ENCODE measurements around the gene COL15A1.

Gene COL15A1

DNA sequence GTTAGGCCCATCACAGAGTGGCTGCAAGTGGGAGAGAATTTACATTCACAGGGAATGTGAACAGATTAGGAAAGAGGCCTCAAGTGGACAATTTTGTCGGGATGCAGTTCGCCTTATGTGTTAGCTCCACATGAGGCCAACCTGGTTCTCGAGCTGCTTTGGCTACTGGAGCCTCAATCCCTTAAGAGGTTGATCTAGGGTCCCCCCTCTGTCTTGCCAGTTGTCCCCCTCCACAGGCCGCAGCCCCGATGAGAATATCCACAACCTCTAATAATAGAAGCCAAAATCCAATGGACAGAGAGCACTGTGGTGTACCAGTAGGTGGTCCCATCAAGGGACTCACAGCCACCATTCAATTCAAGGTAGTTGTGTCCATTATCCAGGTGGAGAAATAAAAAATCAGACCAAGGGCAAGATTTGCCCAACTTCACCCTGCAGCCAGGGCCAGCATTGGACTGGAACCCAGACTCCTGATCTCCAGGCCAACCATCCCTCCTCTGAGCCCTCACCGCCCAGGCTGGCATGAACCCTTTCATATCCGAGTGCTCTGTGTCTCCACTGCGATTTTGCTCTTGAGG, 1.7 kb upstream of the COL15A1 start:
- H3K9me3 ChIP-seq (ENCODE audit: control insufficient read depth in 5 of 5, low read length in 5 of 5) = no peaks in the 10 kb centered on the region
- H3K4me1 ChIP-seq (ENCODE audit: control insufficient read depth in 5 of 5, insufficient read depth in 5 of 5, low read length in 5 of 5) = peaks cover 8 to 89% (median 50%) of the 10 kb centered on the region in 5 donors
- H3K36me3 ChIP-seq (ENCODE audit: control insufficient read depth in 5 of 5, insufficient read depth in 5 of 5, low read length in 5 of 5) = peaks cover 0 to 5% (median 0%) of the 10 kb centered on the region in 5 donors
- peak overlapping the region in 3 of 5 donors; percentile 22 to 95 (median 92) for H3K4me3 ChIP-seq (ENCODE audit: low read depth in 1 of 5, low read length in 5 of 5)
- H3K9ac ChIP-seq (ENCODE audit: low read length in 5 of 5) = peak overlapping the region in 1 of 5 donors; percentile 9
- H3K27ac ChIP-seq (ENCODE audit: low read depth, low read length) = peak overlapping the region; percentile 85
- peaks cover 0 to 5% (median 0%) of the 10 kb centered on the region in 5 donors for H3K27me3 ChIP-seq (ENCODE audit: control insufficient read depth in 5 of 5, insufficient read depth in 4 of 5, low read length in 5 of 5)

DNA sequence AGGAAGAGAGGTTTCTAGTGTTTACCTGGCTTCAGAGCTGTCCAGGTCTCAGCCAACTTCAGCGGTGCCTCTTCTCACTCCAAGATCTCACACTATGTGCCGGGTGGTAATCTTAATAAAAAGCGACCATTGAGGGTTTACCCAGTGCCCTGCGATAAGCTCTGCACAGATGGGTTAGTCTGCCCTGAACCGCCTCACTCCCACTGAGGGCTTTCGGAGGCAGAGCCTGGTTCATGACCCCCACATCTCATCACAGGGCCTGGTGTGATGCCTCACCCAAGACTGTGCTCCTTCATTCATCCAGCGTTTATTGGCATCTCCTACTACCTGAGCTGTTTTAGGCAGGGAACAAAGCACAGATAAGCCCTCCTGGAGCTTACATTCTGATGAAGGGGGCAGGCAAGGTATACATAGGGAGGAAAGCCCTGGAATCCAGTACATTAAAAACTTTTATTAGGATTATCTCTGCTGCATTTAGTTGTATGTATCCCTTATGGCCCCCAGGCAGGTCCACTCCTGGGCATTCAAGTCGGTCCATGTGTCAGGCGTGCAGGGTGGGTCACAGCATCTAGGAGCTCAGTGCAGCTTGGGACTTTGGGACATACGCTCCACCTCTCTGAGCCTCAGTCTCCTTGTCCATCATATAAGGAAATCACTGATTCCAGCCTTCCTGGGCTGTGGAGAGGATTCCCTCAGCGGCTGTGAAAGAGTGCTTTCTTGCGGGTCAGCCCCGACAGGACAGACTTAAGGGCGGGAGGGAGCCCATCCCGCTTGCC, 613 bp upstream of the COL15A1 start:
- Histone ChIP-seq H3K27ac (ENCODE audit: low read depth, low read length) (peak overlapping the region; percentile 85), H3K27me3 (ENCODE audit: control insufficient read depth in 5 of 5, insufficient read depth in 4 of 5, low read length in 5 of 5) (peaks cover 0 to 5% (median 0%) of the 10 kb centered on the region in 5 donors), H3K4me1 (ENCODE audit: control insufficient read depth in 5 of 5, insufficient read depth in 5 of 5, low read length in 5 of 5) (peaks cover 8 to 95% (median 61%) of the 10 kb centered on the region in 5 donors), H3K36me3 (ENCODE audit: control insufficient read depth in 5 of 5, insufficient read depth in 5 of 5, low read length in 5 of 5) (peaks cover 0 to 5% (median 0%) of the 10 kb centered on the region in 5 donors), H3K9me3 (ENCODE audit: control insufficient read depth in 5 of 5, low read length in 5 of 5) (no peaks in the 10 kb centered on the region), H3K9ac (ENCODE audit: low read length in 5 of 5) (peak overlapping the region; percentile 16 to 80 (median 60)), H3K4me3 (ENCODE audit: low read depth in 1 of 5, low read length in 5 of 5) (peak overlapping the region; percentile 77 to 95 (median 92))

DNA sequence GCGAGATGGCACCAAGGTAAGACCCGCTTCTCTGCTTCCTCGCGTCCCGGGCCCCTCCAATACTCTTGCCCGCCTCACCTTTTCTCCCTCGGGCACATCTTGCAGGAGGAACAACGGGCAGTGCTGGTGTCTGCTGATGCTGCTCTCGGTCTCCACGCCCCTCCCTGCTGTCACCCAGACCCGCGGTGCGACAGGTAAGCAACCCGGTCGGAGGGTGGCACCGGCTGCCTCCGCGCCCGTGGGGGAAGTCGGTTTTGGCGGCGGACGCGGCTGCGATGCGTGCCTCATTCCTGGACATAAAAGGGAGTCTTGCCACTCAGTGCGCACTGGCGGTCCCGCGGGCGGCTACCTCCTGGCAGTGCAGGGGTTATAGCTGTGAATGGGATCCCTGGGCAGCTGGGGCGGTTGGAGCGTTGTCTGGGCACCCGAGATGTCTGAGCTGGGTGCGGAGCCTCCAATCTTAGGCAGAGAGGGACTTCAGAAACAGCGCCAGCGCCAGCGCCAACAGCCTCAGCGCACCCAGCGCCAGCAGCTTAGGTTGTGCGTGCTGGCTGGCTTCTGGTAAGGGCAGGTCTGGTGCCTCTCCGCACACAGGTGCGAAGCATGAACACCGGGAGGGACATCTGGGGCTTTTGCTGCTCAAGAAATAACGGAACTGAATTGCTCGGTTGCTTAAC, 488 bp downstream of the COL15A1 start:
- H3K27ac ChIP-seq (ENCODE audit: low read depth, low read length) = peak overlapping the region; percentile 85
- H3K36me3 ChIP-seq (ENCODE audit: control insufficient read depth in 5 of 5, insufficient read depth in 5 of 5, low read length in 5 of 5) = peaks cover 0 to 5% (median 0%) of the 10 kb centered on the region in 5 donors
- peaks cover 8 to 88% (median 68%) of the 10 kb centered on the region in 5 donors for H3K4me1 ChIP-seq (ENCODE audit: control insufficient read depth in 5 of 5, insufficient read depth in 5 of 5, low read length in 5 of 5)
- H3K4me3 ChIP-seq (ENCODE audit: low read depth in 1 of 5, low read length in 5 of 5) = peak overlapping the region; percentile 73 to 95 (median 92)
- peaks cover 0 to 5% (median 0%) of the 10 kb centered on the region in 5 donors for H3K27me3 ChIP-seq (ENCODE audit: control insufficient read depth in 5 of 5, insufficient read depth in 4 of 5, low read length in 5 of 5)
- H3K9me3 ChIP-seq (ENCODE audit: control insufficient read depth in 5 of 5, low read length in 5 of 5) = no peaks in the 10 kb centered on the region
- H3K9ac ChIP-seq (ENCODE audit: low read length in 5 of 5) = peak overlapping the region; percentile 12 to 88 (median 60)

DNA sequence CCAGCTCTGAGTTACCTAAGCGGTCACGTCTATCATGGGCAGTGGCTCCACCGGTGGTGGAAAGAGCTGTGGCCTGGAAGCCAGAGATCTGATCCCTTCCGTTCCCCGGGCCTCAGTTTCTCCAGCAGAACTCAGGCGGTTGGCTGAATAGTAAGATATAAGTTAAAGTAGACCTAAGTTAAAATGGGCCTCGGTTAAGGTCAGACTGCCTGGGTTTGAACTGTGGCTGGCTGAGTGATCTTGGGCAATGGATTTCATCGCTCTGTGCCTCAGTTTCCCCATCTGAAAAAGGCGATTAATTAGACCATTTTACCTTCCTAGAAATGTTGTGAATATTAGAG, 997 bp downstream of the COL15A1 start:
- peak overlapping the region; percentile 73 to 95 (median 92) for H3K4me3 ChIP-seq (ENCODE audit: low read depth in 1 of 5, low read length in 5 of 5)
- peak overlapping the region; percentile 12 to 88 (median 60) for H3K9ac ChIP-seq (ENCODE audit: low read length in 5 of 5)
- peak overlapping the region; percentile 85 for H3K27ac ChIP-seq (ENCODE audit: low read depth, low read length)
- peaks cover 8 to 87% (median 63%) of the 10 kb centered on the region in 5 donors for H3K4me1 ChIP-seq (ENCODE audit: control insufficient read depth in 5 of 5, insufficient read depth in 5 of 5, low read length in 5 of 5)
- H3K27me3 ChIP-seq (ENCODE audit: control insufficient read depth in 5 of 5, insufficient read depth in 4 of 5, low read length in 5 of 5) = peaks cover 0 to 5% (median 0%) of the 10 kb centered on the region in 5 donors
- H3K36me3 ChIP-seq (ENCODE audit: control insufficient read depth in 5 of 5, insufficient read depth in 5 of 5, low read length in 5 of 5) = peaks cover 0 to 5% (median 0%) of the 10 kb centered on the region in 5 donors
- no peaks in the 10 kb centered on the region for H3K9me3 ChIP-seq (ENCODE audit: control insufficient read depth in 5 of 5, low read length in 5 of 5)

DNA sequence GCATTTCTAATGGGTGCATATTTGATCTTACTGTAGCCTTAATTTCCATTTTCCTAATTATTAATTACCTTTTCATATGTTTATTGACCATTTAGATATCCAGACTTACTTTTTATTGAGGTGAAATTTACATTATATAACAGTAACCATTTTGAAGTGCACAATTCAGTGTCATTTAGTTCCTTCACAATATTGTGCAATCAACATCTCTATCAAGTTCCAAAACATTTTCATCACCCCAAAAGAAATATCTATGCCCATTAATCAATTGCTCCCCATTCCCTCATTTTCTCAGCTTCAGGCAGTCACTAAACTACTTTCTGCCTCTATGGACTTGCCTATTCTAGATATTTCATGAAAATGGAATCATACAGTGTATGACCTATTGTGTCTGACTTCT, 5.9 kb downstream of the COL15A1 start:
- H3K9ac ChIP-seq (ENCODE audit: low read length in 5 of 5) = no peak overlapping the region
- peaks cover 0 to 3% (median 0%) of the 10 kb centered on the region in 5 donors for H3K27me3 ChIP-seq (ENCODE audit: control insufficient read depth in 5 of 5, insufficient read depth in 4 of 5, low read length in 5 of 5)
- H3K27ac ChIP-seq (ENCODE audit: low read depth, low read length) = peak overlapping the region; percentile 15
- H3K4me1 ChIP-seq (ENCODE audit: control insufficient read depth in 5 of 5, insufficient read depth in 5 of 5, low read length in 5 of 5) = peaks cover 3 to 67% (median 37%) of the 10 kb centered on the region in 5 donors
- H3K4me3 ChIP-seq (ENCODE audit: low read depth in 1 of 5, low read length in 5 of 5) = no peak overlapping the region
- H3K9me3 ChIP-seq (ENCODE audit: control insufficient read depth in 5 of 5, low read length in 5 of 5) = no peaks in the 10 kb centered on the region
- H3K36me3 ChIP-seq (ENCODE audit: control insufficient read depth in 5 of 5, insufficient read depth in 5 of 5, low read length in 5 of 5) = peaks cover 0 to 6% (median under 1%) of the 10 kb centered on the region in 5 donors

DNA sequence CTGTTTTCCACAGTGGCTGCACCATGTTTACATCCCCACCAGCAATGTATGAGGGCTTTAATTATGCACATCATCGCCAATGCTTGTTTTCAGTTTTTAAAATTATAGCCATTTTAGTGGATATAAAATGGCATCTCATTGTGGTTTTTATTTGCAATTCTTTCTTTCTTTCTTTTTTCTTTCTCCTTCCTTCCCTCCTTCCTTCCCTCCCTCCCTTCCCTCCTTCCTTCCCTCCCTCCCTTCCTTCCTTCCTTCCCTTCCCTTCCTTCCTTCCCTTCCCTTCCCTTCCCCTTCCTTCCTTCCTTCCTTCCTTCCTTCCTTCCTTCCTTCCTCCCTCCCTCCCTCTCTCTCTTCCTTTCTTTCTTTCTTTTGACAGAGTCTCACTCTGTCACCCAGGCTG, 6.6 kb downstream of the COL15A1 start:
- H3K27me3 ChIP-seq (ENCODE audit: control insufficient read depth in 5 of 5, insufficient read depth in 4 of 5, low read length in 5 of 5) = no peaks in the 10 kb centered on the region
- H3K9ac ChIP-seq (ENCODE audit: low read length in 5 of 5) = no peak overlapping the region
- H3K9me3 ChIP-seq (ENCODE audit: control insufficient read depth in 5 of 5, low read length in 5 of 5) = no peaks in the 10 kb centered on the region
- peak overlapping the region; percentile 7 for H3K27ac ChIP-seq (ENCODE audit: low read depth, low read length)
- no peak overlapping the region for H3K4me3 ChIP-seq (ENCODE audit: low read depth in 1 of 5, low read length in 5 of 5)
- H3K36me3 ChIP-seq (ENCODE audit: control insufficient read depth in 5 of 5, insufficient read depth in 5 of 5, low read length in 5 of 5) = peaks cover 0 to 12% (median 4%) of the 10 kb centered on the region in 5 donors
- H3K4me1 ChIP-seq (ENCODE audit: control insufficient read depth in 5 of 5, insufficient read depth in 5 of 5, low read length in 5 of 5) = peaks cover 3 to 61% (median 32%) of the 10 kb centered on the region in 5 donors

DNA sequence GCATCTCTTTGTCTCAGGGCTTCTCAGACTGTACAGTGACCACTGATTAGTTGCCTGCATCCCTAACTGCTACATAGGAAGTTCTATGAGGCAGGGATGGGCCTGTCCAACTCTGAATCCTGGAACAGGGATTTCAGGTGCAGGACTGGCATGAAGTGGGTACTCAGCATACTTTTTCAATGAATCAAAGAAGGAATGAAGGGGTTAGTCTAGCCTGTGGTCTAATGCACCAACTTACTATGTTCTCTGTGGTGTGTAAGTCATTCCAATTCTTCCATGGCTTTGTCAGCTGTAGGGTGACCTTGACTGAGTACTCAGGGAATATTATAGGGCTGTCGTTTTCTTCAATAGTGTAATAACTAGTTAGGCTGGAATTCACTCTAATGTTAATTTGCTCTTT, 8.3 kb downstream of the COL15A1 start:
- peaks cover 0 to 6% (median 3%) of the 10 kb centered on the region in 5 donors for H3K9me3 ChIP-seq (ENCODE audit: control insufficient read depth in 5 of 5, low read length in 5 of 5)
- peaks cover 0 to 44% (median 19%) of the 10 kb centered on the region in 5 donors for H3K4me1 ChIP-seq (ENCODE audit: control insufficient read depth in 5 of 5, insufficient read depth in 5 of 5, low read length in 5 of 5)
- no peak overlapping the region for H3K9ac ChIP-seq (ENCODE audit: low read length in 5 of 5)
- no peaks in the 10 kb centered on the region for H3K27me3 ChIP-seq (ENCODE audit: control insufficient read depth in 5 of 5, insufficient read depth in 4 of 5, low read length in 5 of 5)
- no peak overlapping the region for H3K4me3 ChIP-seq (ENCODE audit: low read depth in 1 of 5, low read length in 5 of 5)
- H3K36me3 ChIP-seq (ENCODE audit: control insufficient read depth in 5 of 5, insufficient read depth in 5 of 5, low read length in 5 of 5) = peaks cover 0 to 15% (median 9%) of the 10 kb centered on the region in 5 donors
- no peak overlapping the region for H3K27ac ChIP-seq (ENCODE audit: low read depth, low read length)

DNA sequence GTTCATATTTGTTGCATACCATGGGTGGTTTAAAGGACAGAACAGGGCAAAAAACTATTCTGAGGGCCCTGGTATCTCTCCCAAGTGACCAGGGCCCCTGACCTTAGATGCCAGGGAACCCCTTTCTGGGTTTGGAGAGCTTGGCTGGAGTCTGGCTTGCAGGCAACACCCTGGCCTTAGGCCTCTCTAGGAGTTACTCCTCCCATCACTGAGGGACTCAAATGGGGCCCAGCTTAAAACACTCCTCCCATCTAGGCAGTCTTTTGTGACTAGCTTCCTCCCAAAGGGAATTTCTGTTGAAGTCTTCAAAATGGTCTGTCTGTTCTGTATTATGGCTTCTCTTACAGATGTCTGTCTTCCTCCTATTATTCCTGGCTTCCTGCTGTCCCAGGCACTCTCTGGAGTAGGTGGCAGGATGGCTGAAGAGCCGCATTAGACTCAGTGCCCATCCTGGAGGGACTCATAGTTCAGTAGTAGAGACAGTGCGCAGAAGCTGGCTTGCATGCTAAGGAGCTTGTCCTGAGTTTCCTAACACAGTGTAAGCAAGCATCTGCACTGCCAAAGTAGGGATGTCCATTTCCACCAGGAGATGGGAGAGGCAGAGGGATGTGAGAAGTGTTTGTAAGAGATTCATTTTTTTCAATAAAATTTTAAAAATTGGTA, 10.0 kb downstream of the COL15A1 start:
- Histone ChIP-seq H3K36me3 (ENCODE audit: control insufficient read depth in 5 of 5, insufficient read depth in 5 of 5, low read length in 5 of 5) (peaks cover 0 to 15% (median 10%) of the 10 kb centered on the region in 5 donors), H3K4me1 (ENCODE audit: control insufficient read depth in 5 of 5, insufficient read depth in 5 of 5, low read length in 5 of 5) (peaks cover 2 to 42% (median 19%) of the 10 kb centered on the region in 5 donors), H3K9me3 (ENCODE audit: control insufficient read depth in 5 of 5, low read length in 5 of 5) (peaks cover 0 to 11% (median 7%) of the 10 kb centered on the region in 5 donors), H3K27me3 (ENCODE audit: control insufficient read depth in 5 of 5, insufficient read depth in 4 of 5, low read length in 5 of 5) (no peaks in the 10 kb centered on the region), H3K27ac (ENCODE audit: low read depth, low read length) (no peak overlapping the region), H3K9ac (ENCODE audit: low read length in 5 of 5) (no peak overlapping the region), H3K4me3 (ENCODE audit: low read depth in 1 of 5, low read length in 5 of 5) (no peak overlapping the region)

DNA sequence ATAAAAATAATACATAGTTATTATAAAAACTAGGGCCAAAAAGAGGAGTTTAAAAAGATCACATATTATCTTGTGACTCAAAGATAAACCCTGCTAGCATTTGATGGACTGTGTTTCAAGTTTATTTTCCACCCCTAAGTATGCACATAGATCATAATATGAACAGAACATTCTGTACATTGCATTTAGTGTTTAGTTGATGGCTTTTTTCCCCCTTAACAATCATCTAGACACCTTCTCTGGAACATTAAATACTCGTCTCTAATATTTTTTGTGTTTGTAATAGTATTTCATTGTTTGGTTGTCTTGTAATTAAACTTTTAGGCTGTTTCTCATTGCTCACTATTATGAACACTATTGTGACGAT, 10.5 kb downstream of the COL15A1 start:
- H3K27ac ChIP-seq (ENCODE audit: low read depth, low read length) = no peak overlapping the region

More for the DNA sequence above, 10.5 kb downstream of the COL15A1 start:
- H3K4me3 ChIP-seq (ENCODE audit: low read depth in 1 of 5, low read length in 5 of 5) = no peak overlapping the region
- no peaks in the 10 kb centered on the region for H3K27me3 ChIP-seq (ENCODE audit: control insufficient read depth in 5 of 5, insufficient read depth in 4 of 5, low read length in 5 of 5)
- peaks cover 0 to 15% (median 10%) of the 10 kb centered on the region in 5 donors for H3K36me3 ChIP-seq (ENCODE audit: control insufficient read depth in 5 of 5, insufficient read depth in 5 of 5, low read length in 5 of 5)
- H3K4me1 ChIP-seq (ENCODE audit: control insufficient read depth in 5 of 5, insufficient read depth in 5 of 5, low read length in 5 of 5) = peaks cover 2 to 46% (median 18%) of the 10 kb centered on the region in 5 donors
- no peak overlapping the region for H3K9ac ChIP-seq (ENCODE audit: low read length in 5 of 5)
- H3K9me3 ChIP-seq (ENCODE audit: control insufficient read depth in 5 of 5, low read length in 5 of 5) = peaks cover 0 to 11% (median 7%) of the 10 kb centered on the region in 5 donors
